NCI-H526 treated with DMSO at 0.1 percent for 48 hours (cell line): ENCODE measurements around the gene CACTIN.

ENCODE experiments used
- DNase-seq: peaks from one replicate; lab custom pipeline; 2025; lab: John Stamatoyannopoulos, UW

CACTIN gene

GRCh38 chr19:3565139-3565538 is 61.5 kb downstream of the CACTIN start:
- DNase-seq = no peak

- no peak for DNase-seq
These were observed 62.7 kb downstream of the CACTIN start for GRCh38 chr19:3563709-3564524.
